Cerebellar nuclear complex (tissue), 1 donor: ENCODE data around the gene SLC35G6.

Experiments
- DNase-seq, 2 experiments: peaks; one replicate each; lab custom pipeline; 2025; lab: John Stamatoyannopoulos, UW

Gene SLC35G6

GRCh38 chr17:7502171-7502847, 21.1 kb downstream of the SLC35G6 start:
- DNase-seq: no peak

DNA sequence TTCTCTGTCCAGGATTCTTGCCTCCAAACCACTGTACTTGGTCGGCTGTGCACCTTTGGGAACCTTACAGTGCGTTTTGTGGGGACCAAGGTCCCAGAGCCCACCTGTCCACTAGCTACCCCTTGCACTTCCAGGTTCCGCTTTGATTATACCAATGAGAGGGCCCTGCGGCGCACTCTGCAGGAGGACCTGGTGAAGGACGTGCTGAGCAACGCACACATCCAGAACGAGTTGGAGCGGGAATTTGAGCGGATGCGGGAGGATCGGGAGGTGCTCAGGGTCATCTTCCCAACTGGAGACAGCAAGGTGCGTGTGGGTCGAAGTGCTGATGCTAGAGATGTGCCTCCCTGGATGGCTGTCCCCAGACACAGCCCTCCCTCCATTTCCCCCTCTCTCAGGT, 21.7 kb downstream of the SLC35G6 start:
- DNase-seq: no peak

DNA sequence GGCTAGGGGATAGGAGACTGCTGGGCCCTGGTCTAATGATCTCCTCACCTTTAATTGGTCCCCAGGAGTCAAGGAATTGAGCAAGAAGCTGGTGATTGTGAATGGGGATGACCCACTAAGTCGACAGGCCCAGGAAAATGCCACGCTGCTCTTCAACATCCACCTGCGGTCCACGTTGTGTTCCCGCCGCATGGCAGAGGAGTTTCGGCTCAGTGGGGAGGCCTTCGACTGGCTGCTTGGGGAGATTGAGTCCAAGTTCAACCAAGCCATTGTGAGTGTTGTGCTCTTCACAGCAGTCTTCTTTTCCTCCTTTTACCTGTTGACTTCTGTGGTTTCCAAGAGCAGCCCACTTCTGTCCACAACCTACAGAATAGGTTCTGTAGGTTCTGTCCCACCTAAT, 22.3 kb downstream of the SLC35G6 start:
- no peak for DNase-seq

DNA sequence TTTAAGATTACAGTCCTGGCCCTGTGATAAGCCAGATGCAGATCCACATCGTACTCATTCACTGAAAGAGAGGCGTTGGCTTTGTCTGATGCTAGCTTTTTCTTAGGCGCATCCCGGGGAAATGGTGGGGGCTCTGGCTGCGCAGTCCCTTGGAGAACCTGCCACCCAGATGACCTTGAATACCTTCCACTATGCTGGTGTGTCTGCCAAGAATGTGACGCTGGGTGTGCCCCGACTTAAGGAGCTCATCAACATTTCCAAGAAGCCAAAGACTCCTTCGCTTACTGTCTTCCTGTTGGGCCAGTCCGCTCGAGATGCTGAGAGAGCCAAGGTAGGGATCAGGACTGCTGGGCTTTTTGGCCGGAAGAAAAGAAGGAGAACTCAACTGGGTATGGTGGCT, 26.9 kb downstream of the SLC35G6 start:
- DNase-seq: no peak

- DNase-seq: no peak
Measured at GRCh38 chr17:7508846-7509245, 27.6 kb downstream of the SLC35G6 start.

DNA sequence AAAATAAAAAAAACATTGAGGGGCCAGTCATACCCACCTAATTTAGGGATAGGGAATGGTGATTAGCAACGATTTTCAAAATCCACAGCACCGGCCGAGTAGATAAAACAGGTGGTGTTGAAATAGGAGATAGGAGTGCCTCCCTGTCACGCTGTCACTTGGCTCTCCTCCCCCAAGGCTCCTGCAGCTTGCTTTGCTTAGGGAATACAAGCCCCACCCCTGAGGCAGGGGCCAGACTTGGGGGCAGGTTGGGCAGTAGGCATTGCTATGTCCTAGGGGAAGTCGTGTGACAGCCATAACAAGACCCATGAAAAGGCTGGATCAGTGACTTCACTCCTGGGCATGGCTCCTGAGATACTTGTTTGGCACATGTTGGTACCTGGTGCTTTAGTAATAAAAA, 28.7 kb downstream of the SLC35G6 start:
- no peak for DNase-seq

- no peak for DNase-seq
Measured at GRCh38 chr17:7511108-7511507, 29.9 kb downstream of the SLC35G6 start.

DNA sequence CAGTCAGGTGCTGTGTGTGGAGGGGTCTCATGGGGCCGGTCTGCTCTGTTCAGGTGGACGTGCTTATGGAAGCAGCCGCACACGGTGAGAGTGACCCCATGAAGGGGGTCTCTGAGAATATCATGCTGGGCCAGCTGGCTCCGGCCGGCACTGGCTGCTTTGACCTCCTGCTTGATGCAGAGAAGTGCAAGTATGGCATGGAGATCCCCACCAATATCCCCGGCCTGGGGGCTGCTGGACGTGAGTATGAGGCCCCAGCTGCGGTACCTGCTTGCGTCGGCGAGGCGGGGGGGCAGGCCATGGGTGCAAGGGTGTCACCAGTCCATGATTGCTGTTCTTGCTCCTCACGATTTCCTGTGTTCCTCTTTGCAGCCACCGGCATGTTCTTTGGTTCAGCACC, 30.9 kb downstream of the SLC35G6 start:
- DNase-seq: no peak

DNA sequence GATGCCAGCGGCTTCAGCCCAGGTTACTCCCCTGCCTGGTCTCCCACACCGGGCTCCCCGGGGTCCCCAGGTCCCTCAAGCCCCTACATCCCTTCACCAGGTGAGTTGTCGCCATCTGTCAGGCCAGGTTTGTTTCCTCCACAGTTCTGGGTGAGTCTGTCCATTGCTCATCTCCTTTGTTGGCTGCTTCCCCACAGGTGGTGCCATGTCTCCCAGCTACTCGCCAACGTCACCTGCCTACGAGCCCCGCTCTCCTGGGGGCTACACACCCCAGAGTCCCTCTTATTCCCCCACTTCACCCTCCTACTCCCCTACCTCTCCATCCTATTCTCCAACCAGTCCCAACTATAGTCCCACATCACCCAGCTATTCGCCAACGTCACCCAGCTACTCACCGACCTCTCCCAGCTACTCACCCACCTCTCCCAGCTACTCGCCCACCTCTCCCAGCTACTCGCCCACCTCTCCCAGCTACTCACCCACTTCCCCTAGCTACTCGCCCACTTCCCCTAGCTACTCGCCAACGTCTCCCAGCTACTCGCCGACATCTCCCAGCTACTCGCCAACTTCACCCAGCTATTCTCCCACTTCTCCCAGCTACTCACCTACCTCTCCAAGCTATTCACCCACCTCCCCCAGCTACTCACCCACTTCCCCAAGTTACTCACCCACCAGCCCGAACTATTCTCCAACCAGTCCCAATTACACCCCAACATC, 31.7 kb downstream of the SLC35G6 start:
- no peak for DNase-seq

DNA sequence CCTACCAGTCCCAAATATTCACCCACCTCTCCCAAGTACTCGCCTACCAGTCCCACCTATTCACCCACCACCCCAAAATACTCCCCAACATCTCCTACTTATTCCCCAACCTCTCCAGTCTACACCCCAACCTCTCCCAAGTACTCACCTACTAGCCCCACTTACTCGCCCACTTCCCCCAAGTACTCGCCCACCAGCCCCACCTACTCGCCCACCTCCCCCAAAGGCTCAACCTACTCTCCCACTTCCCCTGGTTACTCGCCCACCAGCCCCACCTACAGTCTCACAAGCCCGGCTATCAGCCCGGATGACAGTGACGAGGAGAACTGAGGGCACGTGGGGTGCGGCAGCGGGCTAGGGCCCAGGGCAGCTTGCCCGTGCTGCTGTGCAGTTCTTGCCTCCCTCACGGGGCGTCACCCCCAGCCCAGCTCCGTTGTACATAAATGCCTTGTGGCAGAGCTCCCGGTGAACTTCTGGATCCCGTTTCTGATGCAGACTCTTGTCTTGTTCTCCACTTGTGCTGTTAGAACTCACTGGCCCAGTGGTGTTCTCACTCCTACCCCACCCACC, 32.7 kb downstream of the SLC35G6 start:
- no peak for DNase-seq

DNA sequence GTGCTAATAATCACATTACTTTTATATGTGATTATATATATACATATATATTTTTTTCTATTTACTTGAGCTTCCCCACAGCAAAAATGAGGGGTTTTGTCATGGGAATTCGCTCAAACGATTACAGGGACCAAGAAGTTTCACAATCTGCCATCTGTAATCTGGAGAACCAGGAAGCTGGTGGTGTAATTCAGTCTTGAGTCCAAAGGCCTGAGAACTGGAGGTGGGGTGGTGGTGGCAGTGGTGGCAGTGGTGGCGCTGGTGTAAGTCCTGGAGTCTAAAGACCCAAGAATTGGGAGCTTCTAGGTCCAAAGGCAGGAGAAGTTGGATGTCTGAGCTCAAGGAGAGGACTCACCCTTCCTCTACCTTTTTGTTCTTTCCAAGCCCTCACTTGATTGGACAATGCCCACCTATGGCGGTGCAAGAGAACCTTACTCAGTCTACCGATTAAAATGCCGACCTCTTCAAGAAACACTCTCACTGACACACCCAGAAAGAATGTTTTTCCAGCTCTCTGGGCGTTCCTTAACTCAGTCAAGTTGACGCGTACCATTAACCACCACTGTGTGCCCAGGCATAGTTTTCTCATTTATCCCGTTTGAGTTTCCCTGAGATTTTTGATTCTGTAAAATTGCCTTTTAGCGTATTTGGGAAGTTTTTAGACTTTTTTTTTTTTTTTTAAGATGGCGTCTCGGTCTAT, 34.8 kb downstream of the SLC35G6 start:
- no peak for DNase-seq

DNA sequence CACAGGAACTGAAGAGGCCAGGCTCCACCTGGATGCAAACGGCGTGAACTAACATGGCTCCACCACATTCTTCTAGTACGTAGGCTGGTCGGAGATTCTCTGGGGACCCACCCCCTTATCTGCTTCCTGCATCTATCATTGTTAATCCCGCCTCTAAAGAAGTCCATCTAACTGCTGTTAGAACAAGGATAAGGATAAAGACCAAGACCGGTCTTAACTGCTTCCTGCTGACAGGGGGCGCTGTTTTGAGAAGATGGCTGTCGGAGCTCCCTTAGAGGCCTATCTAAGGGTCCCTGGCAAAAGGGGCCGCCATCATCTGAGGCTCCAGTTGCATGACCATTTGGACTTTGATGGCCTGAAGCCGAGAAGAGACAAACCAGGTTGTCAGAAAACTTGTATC, 41.8 kb downstream of the SLC35G6 start:
- DNase-seq: no peak

DNA sequence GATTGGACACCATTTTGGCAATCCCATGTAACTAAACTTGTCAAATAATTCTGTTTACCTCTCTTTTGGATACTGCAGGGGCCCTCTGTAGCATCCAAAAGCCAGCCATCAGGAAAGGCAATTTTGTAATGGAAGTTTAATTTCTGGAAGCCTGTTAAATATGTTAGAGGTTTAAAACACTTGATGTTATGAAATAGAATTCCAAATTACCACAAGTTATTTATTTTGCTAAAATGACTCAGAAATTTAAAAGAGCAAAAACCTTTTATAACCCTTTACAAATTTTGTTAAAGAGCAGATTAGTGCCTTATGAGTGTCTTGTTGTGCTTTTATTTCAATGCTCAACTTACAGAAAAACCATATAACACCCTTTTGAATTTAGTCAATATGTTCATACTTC, 47.6 kb downstream of the SLC35G6 start:
- DNase-seq: no peak

DNA sequence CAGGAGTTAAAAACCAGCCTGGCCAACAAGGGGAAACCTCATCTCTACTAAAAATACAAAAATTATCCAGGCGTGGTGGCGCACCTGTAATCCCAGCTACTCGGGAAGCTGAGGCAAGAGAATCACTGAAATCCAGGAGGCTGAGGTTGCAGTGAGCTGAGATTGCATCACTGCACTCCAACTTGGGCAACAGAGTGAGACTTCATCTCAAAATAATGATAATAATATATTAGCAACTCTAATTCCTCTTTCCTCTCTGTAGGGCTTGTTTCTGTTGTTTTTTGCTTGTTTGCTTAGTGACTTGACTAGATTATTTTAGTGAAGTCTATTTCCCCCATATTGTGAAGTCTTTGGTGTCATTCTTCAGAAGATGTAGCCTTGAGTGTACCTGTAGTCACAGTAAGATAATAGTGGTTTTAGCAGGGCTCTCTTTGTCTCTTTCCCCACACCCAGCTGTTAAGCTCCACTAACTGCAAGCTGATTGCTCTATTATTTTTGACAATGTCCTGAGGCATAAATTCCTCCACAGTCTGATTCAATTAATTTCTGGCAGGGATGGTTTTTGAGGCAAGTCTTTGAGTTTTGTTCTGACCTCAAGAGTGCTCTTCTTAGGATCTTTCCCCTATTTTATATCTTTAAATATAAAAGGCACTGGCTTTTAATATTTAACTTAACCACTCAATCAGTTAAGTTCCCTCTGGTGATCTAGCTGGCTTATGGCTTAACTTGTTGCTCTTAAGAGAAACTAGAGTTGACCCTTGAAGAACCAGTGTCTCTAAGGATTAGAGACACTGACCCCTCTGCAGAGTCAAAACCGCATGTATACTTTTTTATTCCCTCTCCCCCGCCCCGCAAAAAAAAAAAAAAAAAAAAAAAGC, 49.0 kb downstream of the SLC35G6 start:
- no peak for DNase-seq
